Measurements from ENCODE around the gene CDC14A.

DNA sequence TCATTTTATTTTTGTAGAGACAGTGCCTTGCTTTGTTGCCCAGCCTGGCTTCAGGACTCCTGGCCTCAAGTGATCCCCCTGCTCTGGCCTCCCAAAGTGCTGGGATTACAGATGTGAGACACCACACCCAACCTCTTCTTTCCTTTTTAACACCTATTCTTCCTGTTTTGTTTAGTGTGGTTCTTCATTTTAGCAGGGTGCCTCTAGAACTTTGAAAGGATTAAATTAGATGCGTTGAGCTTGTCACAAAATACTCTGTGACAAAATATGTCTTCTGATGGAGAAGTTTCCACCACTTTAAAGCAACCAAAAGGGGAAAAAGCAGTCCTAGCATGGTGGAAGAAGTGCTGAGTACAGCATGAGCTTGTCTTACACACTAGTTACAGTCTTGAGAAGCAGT lies 42.0 kb downstream of the CDC14A start:
- TF ChIP-seq, protein P1, sequence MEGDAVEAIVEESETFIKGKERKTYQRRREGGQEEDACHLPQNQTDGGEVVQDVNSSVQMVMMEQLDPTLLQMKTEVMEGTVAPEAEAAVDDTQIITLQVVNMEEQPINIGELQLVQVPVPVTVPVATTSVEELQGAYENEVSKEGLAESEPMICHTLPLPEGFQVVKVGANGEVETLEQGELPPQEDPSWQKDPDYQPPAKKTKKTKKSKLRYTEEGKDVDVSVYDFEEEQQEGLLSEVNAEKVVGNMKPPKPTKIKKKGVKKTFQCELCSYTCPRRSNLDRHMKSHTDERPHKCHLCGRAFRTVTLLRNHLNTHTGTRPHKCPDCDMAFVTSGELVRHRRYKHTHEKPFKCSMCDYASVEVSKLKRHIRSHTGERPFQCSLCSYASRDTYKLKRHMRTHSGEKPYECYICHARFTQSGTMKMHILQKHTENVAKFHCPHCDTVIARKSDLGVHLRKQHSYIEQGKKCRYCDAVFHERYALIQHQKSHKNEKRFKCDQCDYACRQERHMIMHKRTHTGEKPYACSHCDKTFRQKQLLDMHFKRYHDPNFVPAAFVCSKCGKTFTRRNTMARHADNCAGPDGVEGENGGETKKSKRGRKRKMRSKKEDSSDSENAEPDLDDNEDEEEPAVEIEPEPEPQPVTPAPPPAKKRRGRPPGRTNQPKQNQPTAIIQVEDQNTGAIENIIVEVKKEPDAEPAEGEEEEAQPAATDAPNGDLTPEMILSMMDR (IDR thresholded peaks at IDR 0.05): no peak
- TF ChIP-seq POLR2A (IDR thresholded peaks at IDR 0.05): no peak

All from uterus (tissue), 2 donors.